GM18508 (cell line): ENCODE results near the gene PELO.

Experiments used
- ATAC-seq: cut with Tn5 transposase; IDR thresholded peaks from one replicate; pipeline ENCODE4 v1.9.1; 2021; ENCODE audit warnings: moderate number of reproducible peaks; ENCODE audit not compliant: insufficient read depth, unreplicated experiment

PELO gene

DNA sequence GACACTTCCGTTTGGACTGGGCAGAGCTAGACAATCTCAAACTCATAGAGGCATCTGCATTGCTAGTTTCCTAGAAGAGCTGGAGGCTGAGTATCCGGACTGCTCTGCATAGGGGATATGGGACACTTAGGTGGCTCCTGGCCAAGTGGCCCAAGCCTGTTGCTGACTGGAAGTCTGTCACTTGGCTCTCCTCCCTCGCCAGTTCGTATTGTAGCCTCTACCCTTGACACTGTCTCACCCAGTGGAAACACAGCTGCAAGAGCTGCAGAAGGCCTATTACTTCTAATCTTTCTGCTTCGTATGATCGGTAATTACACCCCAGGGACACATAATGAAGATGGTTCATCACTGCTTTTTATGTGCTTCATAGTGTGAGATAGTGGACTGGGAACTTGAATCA is 34.7 kb downstream of the PELO start:
- ATAC-seq: no peak

DNA sequence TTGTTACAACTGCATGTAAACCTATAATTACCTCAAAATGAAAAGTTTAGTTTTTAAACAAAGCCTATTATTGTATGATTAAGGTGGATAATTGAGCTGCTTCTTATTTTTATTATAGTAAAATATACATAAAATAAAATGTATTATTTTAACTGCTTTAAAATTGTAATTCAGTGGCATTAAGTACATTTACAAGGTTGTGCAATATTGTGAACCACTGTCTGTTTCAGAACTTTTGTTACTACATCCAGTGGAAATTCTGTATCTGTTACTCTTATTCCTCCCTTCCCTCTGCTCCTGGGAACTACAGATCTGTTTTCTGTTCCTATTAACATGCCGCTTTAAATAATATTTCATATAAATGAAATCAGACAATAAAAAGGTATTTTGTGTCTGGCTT is 37.1 kb downstream of the PELO start:
- ATAC-seq: no peak

DNA sequence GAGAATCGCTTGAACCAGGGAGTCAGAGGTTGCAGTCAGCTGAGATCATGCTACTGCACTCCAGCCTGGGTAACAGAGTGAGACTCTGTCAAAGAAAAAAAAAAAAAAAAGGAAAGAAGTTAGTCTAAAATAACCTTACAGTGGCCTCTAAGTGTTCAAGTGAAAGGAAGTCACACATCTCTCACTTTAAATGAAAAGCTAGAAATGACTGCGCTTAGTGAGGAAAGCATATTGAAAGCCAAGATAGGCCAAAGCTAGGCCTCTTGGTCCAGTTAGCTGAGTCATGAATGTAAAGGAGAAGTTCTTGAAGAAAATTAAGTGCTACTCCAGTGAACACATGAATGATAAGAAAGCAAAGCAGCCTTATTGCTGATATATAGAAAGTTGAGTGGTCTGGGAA is 38.1 kb downstream of the PELO start:
- peak; percentile 97 for ATAC-seq

DNA sequence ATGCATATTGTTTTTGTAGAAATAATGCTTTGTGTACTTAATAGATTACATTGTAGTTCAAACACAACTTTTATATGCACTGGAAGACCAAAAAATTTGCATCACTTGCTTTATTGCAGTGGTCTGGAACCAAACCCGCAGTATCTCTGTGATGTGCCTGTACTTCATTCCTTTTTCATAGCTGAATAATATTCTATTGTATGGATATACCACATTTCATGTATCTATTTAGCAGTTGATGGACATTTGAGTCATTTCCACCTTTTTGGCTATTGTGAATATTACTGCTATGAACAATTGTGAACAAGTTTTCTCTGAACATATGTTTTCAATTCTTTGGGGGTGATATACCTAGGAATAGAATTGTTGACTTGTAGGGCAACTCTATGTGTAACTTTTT is 40.1 kb downstream of the PELO start:
- no peak for ATAC-seq

DNA sequence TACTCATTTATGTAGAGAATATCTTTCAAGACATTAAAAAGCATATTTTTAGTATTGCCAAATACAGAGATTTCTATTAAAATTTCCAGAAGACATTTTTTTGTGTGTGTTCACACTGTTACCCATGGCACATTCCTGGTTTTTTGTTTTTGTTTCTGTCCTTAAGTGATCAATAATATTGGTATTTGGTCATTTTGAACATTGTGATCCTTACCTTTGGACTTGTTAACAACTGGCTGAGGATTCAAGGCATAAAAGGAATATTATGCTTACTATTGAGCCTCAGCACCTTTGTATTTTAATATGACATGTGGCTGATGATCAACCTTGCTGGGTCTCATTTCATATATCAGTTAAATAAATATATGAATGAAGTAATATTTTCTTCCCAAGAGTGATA is 41.9 kb downstream of the PELO start:
- ATAC-seq: no peak

DNA sequence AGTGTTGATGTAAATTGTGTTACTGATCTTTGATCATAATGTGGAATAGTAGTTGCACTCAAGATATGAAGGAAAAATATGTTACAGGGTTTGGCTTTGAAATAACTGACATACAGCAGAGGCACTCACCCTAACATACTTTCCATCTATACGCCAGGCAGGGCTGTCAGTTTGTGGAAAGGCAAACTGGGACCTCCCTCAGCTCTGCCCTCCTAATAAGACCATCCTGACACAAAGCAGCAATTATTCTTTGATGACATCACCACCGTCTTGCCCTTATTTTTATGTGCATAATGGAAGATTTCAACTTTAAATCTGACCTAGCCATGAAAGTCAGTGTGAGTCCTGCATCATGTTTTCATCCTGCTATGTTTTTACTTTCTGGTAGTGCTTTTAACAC is 42.9 kb downstream of the PELO start:
- ATAC-seq: no peak

DNA sequence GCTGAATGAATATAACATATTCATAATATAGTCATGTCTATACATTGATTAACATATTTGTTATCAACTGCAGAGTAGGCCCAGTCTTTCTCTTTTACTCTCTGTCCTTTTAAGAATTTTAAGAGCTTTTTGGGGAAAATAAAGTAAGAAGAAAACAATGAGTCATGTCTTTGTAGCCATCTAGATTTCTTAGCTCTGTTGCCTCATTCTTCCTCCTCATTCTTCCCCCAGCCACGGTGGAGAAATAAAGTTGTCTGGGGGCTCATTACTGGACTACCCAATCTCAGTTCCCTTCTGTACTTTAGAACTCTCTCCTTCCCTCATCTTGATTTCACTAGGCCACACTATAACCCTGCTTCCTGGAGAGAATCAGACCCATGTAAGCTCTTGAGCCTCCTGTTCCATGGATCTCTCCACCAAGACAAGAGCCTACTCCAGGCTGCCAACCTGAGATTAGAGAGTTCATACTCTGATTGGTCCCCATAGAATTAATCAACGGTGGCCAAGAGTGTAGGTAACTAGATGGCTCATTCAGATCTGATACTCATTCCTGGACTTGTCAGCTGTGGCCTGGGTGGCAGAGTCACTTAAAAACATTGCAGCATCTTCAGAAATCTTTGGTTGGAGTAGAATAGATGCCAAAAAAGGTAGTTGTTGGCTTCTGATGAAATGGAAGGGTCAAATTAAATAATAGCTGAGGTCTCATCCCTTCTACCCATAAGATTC is 44.2 kb downstream of the PELO start:
- no peak for ATAC-seq

DNA sequence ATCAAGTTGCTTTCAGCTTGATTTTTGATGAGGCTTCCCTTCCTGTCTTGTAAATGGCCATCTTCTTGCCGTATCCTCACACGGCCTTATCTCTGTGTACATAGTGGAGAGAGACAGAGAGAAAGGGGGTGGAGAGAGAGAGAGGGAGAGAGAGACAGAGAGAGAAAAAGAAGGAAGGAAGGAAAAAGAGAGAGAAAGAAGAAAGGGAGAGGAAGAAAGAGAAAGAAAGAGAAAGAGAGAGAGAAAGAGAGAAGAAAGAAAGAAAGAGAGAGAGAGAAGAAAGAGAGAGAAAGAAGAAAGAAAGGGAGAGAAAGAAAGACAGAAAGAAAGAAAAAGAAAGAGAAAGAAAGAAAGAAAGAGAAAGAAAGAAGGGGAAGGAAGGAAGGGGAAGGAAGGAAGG is 46.6 kb downstream of the PELO start:
- no peak for ATAC-seq

DNA sequence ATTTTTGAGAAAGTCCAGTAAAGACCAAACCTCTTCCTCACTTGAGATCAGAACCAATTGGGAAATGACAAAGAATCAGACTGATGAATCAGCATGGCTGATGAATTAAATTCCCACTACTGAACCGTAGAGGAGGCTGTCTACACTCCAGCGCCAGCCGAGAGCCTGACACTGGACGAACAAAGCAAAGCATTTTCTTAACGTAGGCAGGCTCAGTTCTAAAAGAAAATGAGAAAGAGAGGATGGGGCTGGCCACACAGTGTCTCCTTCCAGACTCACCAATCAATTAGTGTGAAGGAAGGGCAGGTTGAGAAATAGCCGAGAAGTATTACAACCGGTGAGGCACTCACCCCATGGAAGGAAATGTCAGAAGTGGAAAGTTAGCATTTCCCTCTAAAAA is 49.4 kb downstream of the PELO start:
- ATAC-seq: no peak
